GM19324 (cell line): ENCODE results near the gene LSAMP.

Source experiments
- ATAC-seq: cut with Tn5 transposase; IDR thresholded peaks from one replicate; pipeline ENCODE4 v1.9.1; 2021; ENCODE audit warnings: mild to moderate bottlenecking, moderate library complexity; ENCODE audit not compliant: unreplicated experiment, low FRiP score

The LSAMP gene

GRCh38 chr3:116301422-116301821 is 143.9 kb downstream of the LSAMP start:
- no peak for ATAC-seq

- ATAC-seq = no peak
Measured at GRCh38 chr3:116300226-116300625, 145.1 kb downstream of the LSAMP start.

- ATAC-seq = no peak
Measured at GRCh38 chr3:116299646-116300081, 145.6 kb downstream of the LSAMP start.

GRCh38 chr3:116298151-116298550 is 147.1 kb downstream of the LSAMP start:
- no peak for ATAC-seq

- no peak for ATAC-seq
Measured at GRCh38 chr3:116291141-116291540, 154.1 kb downstream of the LSAMP start.

- ATAC-seq = no peak
Measured at GRCh38 chr3:116288485-116288884, 156.8 kb downstream of the LSAMP start.

GRCh38 chr3:116285781-116286421 is 159.4 kb downstream of the LSAMP start:
- ATAC-seq = no peak

- no peak for ATAC-seq
Measured at GRCh38 chr3:116281313-116282143, 163.8 kb downstream of the LSAMP start.

GRCh38 chr3:116280130-116280740 is 165.1 kb downstream of the LSAMP start:
- no peak for ATAC-seq

- no peak for ATAC-seq
Measured at GRCh38 chr3:116276675-116277074, 168.6 kb downstream of the LSAMP start.

- ATAC-seq = no peak
Measured at GRCh38 chr3:116270056-116270455, 175.2 kb downstream of the LSAMP start.

GRCh38 chr3:116267116-116267515 is 178.2 kb downstream of the LSAMP start:
- no peak for ATAC-seq

GRCh38 chr3:116265976-116266584 is 179.2 kb downstream of the LSAMP start:
- ATAC-seq = no peak

GRCh38 chr3:116265320-116265695 is 180.0 kb downstream of the LSAMP start:
- ATAC-seq = no peak

GRCh38 chr3:116264546-116265319 is 180.6 kb downstream of the LSAMP start:
- no peak for ATAC-seq

- no peak for ATAC-seq
Measured at GRCh38 chr3:116263842-116264545, 181.3 kb downstream of the LSAMP start.

- ATAC-seq = no peak
Measured at GRCh38 chr3:116260491-116260890, 184.8 kb downstream of the LSAMP start.

GRCh38 chr3:116259984-116260383 is 185.3 kb downstream of the LSAMP start:
- ATAC-seq = no peak

GRCh38 chr3:116256843-116257485 is 188.3 kb downstream of the LSAMP start:
- ATAC-seq = no peak
